Body of pancreas (tissue), 4 donors: Measurements from ENCODE around the gene KLHL28. TPM values are rescaled to one million over a fixed set of nuclear protein-coding genes. Genes with fewer than 3 reads are reported as not detected.

Experiments
- ATAC-seq: fragments of 150-250 bp; one replicate; pipeline ENCODE4 v1.9.1; 2016
- DNase-seq, 4 donors: peaks; one replicate each; pipeline ENCODE4 v3.0.0-alpha.2; 2019
- H3K27ac ChIP-seq, 4 donors: fragments of 200-600 bp; sonication (generic); 1 replicate in 3 of 4; 2 replicates in 1 of 4; pipeline versions ENCODE4 v1.5.1 to v1.6.1; 2016 to 2019; ENCODE audit warnings: mild to moderate bottlenecking in 1 of 4, mixed read lengths in 1 of 4, moderate library complexity in 1 of 4
- H3K27me3 ChIP-seq, 2 donors: fragments of 200-600 bp; sonication (generic); one replicate each; pipeline ENCODE4 v1.6.0; 2016; ENCODE audit warnings: mild to moderate bottlenecking in 1 of 2
- H3K36me3 ChIP-seq, 2 donors: fragments of 200-600 bp; sonication (generic); replicated peaks in 1 of 2; 2 replicates each; pipeline ENCODE4 v1.5.1; 2016; ENCODE audit warnings: low read depth in 2 of 2; ENCODE audit not compliant: insufficient read depth in 1 of 2
- H3K4me1 ChIP-seq: fragments of 200-600 bp; sonication (generic); one replicate; pipeline ENCODE4 v1.6.0; 2016
- H3K4me3 ChIP-seq, 2 donors: fragments of 200-600 bp; sonication (generic); 1 replicate in 1 of 2; 2 replicates in 1 of 2; pipeline ENCODE4 v1.5.1; 2016 to 2019
- H3K9me3 ChIP-seq, 3 donors: fragments of 200-600 bp; sonication (generic); 1 replicate in 2 of 3; 2 replicates in 1 of 3; pipeline ENCODE4 v1.5.1; 2016
- CTCF ChIP-seq, 7 experiments: fragments of 450-650 bp in 4 of 7; fragments of 200-600 bp in 3 of 7; sonication (generic) in 3 of 7; IDR thresholded peaks; one replicate each; pipeline ENCODE4 v1.5.1; 2016 to 2019; ENCODE audit warnings: antibody characterized with exemption in 7 of 7
- POLR2A ChIP-seq, 3 donors: fragments of 450-650 bp; IDR thresholded peaks; one replicate each; pipeline ENCODE4 v1.6.1; 2016; ENCODE audit warnings: antibody characterized with exemption in 3 of 3, mild to moderate bottlenecking in 2 of 3
- WGBS, 2 donors: methylation state at CpG; one replicate each; pipeline ENCODE4 v1.1.5; 2017; 5-methylcytosine and 5-hydroxymethylcytosine counted together
- intact Hi-C: fragments of 100-400 bp; cut with DNase I; formaldehyde crosslinking; loops from one replicate; pipeline ENCODE4 v1.15.1; 2023
- total RNA-seq, 2 donors: library from RNA; depleted of rRNA; stranded (reverse); fragments of >200 nt; gene quantifications; one replicate each; pipeline ENCODE4 v1.1.0, GENCODE V29; 2016

Gene KLHL28
- total RNA-seq, 2 donors from 2014 or later, result 5.9 to 8.0 TPM

- WGBS, 2 donors, result 1 to 2% methylated on average over 7 to 12 of the region's 13 CpGs
- no peaks in the 10 kb centered on the region for H3K27me3 ChIP-seq
- H3K4me3 ChIP-seq, result peak overlapping the region; percentile 78 to 87
- peak overlapping the region; percentile 95 to 100 (median 98) for H3K27ac ChIP-seq
- DNase-seq (no peak), ATAC-seq (no peak)
- H3K9me3 ChIP-seq, result no peaks in the 10 kb centered on the region
- peaks cover 6% of the 10 kb centered on the region for H3K4me1 ChIP-seq
- TF ChIP-seq CTCF (IDR thresholded peaks at IDR 0.05), result no peak
- no peak for TF ChIP-seq POLR2A (IDR thresholded peaks at IDR 0.05)
- intact Hi-C loops, result no loop called here
- H3K36me3 ChIP-seq, result no peaks in the 10 kb centered on the region
Observed at GRCh38 chr14:44897845-44898151, 63.9 kb downstream of the KLHL28 start.

GRCh38 chr14:44897041-44897844 lies 64.5 kb downstream of the KLHL28 start:
- WGBS, 2 donors, result 0% methylated on average over 6 to 81 of the region's 81 CpGs
- H3K27me3 ChIP-seq, result no peaks in the 10 kb centered on the region
- TF ChIP-seq CTCF (IDR thresholded peaks at IDR 0.05) (peak in 1 of 7 experiments; percentile 0), POLR2A (IDR thresholded peaks at IDR 0.05) (peak; percentile 67 to 82 (median 79))
- DNase-seq (peak; percentile 99 to 100 (median 99)), ATAC-seq (peak; percentile 99)
- no peaks in the 10 kb centered on the region for H3K36me3 ChIP-seq
- no peaks in the 10 kb centered on the region for H3K9me3 ChIP-seq
- peak overlapping the region; percentile 95 to 100 (median 98) for H3K27ac ChIP-seq
- peaks cover 6% of the 10 kb centered on the region for H3K4me1 ChIP-seq
- peak overlapping the region; percentile 78 to 87 for H3K4me3 ChIP-seq
- intact Hi-C loops, result no loop called here

GRCh38 chr14:44896275-44897040 lies 65.3 kb downstream of the KLHL28 start:
- no peak for ATAC-seq
- H3K27ac ChIP-seq, result peak overlapping the region in 3 of 4 donors; percentile 95 to 100 (median 99)
- H3K4me1 ChIP-seq, result peaks cover 6% of the 10 kb centered on the region
- intact Hi-C loops, result no loop called here
- H3K4me3 ChIP-seq, result no peak overlapping the region
- TF ChIP-seq POLR2A (IDR thresholded peaks at IDR 0.05), result no peak
- no peak for TF ChIP-seq CTCF (IDR thresholded peaks at IDR 0.05)
- no peaks in the 10 kb centered on the region for H3K9me3 ChIP-seq
- no peaks in the 10 kb centered on the region for H3K36me3 ChIP-seq
- no peaks in the 10 kb centered on the region for H3K27me3 ChIP-seq
- no peak for DNase-seq
- WGBS, 2 donors, result 45 to 50% methylated on average over 10 of the region's 10 CpGs

- Histone ChIP-seq H3K4me1 (peaks cover 6% of the 10 kb centered on the region), H3K9me3 (no peaks in the 10 kb centered on the region), H3K4me3 (no peak overlapping the region), H3K27me3 (no peaks in the 10 kb centered on the region), H3K27ac (no peak overlapping the region), H3K36me3 (no peaks in the 10 kb centered on the region)
- ATAC-seq (no peak), DNase-seq (no peak)
- TF ChIP-seq POLR2A (IDR thresholded peaks at IDR 0.05) (no peak), CTCF (IDR thresholded peaks at IDR 0.05) (no peak)
- 90 to 96% methylated on average over 2 of the region's 2 CpGs for WGBS, 2 donors
- intact Hi-C loops, result no loop called here
Observed at GRCh38 chr14:44895716-44896115, 66.0 kb downstream of the KLHL28 start.
